Measurements from ENCODE around the gene KIAA1671.

KIAA1671 gene

DNA sequence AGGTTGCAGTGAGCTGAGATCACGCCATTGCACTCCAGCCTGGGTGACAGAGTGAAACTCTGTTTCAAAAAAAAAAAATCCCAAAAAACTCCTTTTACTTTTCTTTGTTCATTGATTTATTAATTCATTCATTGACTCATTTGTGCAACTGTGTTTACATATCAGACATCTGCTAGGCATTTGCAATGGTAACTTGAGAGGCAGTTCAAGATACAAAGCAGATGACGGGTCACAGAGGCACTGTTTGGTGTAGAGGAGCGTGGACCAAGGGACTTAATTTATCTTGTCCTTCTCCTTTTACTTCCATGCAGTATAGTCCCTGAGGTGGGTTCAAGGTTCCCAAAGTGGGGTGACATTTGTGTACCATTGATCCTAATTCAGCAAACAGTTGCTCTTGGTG is 71.4 kb downstream of the KIAA1671 start:
- H3K9ac ChIP-seq (ENCODE audit: low read length): no peak overlapping the region
- H3K4me1 ChIP-seq (ENCODE audit: control insufficient read depth, low read depth, low read length): no peaks in the 10 kb centered on the region
- no peaks in the 10 kb centered on the region for H3K27me3 ChIP-seq (ENCODE audit: control insufficient read depth, insufficient read depth, low read length)
- H3K36me3 ChIP-seq (ENCODE audit: control insufficient read depth, low read depth, low read length): no peaks in the 10 kb centered on the region
- H3K27ac ChIP-seq (ENCODE audit: low read length): no peak overlapping the region
- H3K9me3 ChIP-seq (ENCODE audit: control insufficient read depth, low read depth, low read length): no peaks in the 10 kb centered on the region
- H3K4me3 ChIP-seq (ENCODE audit: low read length): no peak overlapping the region

- Histone ChIP-seq H3K27me3 (ENCODE audit: control insufficient read depth, insufficient read depth, low read length) (no peaks in the 10 kb centered on the region), H3K4me3 (ENCODE audit: low read length) (no peak overlapping the region), H3K36me3 (ENCODE audit: control insufficient read depth, low read depth, low read length) (no peaks in the 10 kb centered on the region), H3K4me1 (ENCODE audit: control insufficient read depth, low read depth, low read length) (no peaks in the 10 kb centered on the region), H3K27ac (ENCODE audit: low read length) (no peak overlapping the region), H3K9me3 (ENCODE audit: control insufficient read depth, low read depth, low read length) (no peaks in the 10 kb centered on the region), H3K9ac (ENCODE audit: low read length) (no peak overlapping the region)
Observed at GRCh38 chr22:25024895-25025294, 72.4 kb downstream of the KIAA1671 start.

- Histone ChIP-seq H3K9ac (ENCODE audit: low read length) (no peak overlapping the region), H3K4me1 (ENCODE audit: control insufficient read depth, low read depth, low read length) (no peaks in the 10 kb centered on the region), H3K36me3 (ENCODE audit: control insufficient read depth, low read depth, low read length) (no peaks in the 10 kb centered on the region), H3K27ac (ENCODE audit: low read length) (no peak overlapping the region), H3K9me3 (ENCODE audit: control insufficient read depth, low read depth, low read length) (no peaks in the 10 kb centered on the region), H3K4me3 (ENCODE audit: low read length) (no peak overlapping the region), H3K27me3 (ENCODE audit: control insufficient read depth, insufficient read depth, low read length) (no peaks in the 10 kb centered on the region)
Observed at GRCh38 chr22:25025491-25026400, 73.2 kb downstream of the KIAA1671 start.

- H3K9ac ChIP-seq (ENCODE audit: low read length): no peak overlapping the region
- no peak overlapping the region for H3K27ac ChIP-seq (ENCODE audit: low read length)
- H3K27me3 ChIP-seq (ENCODE audit: control insufficient read depth, insufficient read depth, low read length): no peaks in the 10 kb centered on the region
Observed at GRCh38 chr22:25027043-25027906, 74.8 kb downstream of the KIAA1671 start.

GRCh38 chr22:25027959-25028840 is 75.7 kb downstream of the KIAA1671 start:
- Histone ChIP-seq H3K4me1 (ENCODE audit: control insufficient read depth, low read depth, low read length) (no peaks in the 10 kb centered on the region), H3K4me3 (ENCODE audit: low read length) (no peak overlapping the region), H3K9ac (ENCODE audit: low read length) (no peak overlapping the region), H3K36me3 (ENCODE audit: control insufficient read depth, low read depth, low read length) (no peaks in the 10 kb centered on the region), H3K27me3 (ENCODE audit: control insufficient read depth, insufficient read depth, low read length) (no peaks in the 10 kb centered on the region), H3K9me3 (ENCODE audit: control insufficient read depth, low read depth, low read length) (no peaks in the 10 kb centered on the region), H3K27ac (ENCODE audit: low read length) (no peak overlapping the region)

More at GRCh38 chr22:25027043-25027906, 74.8 kb downstream of the KIAA1671 start:
- no peaks in the 10 kb centered on the region for H3K9me3 ChIP-seq (ENCODE audit: control insufficient read depth, low read depth, low read length)
- no peak overlapping the region for H3K4me3 ChIP-seq (ENCODE audit: low read length)
- H3K36me3 ChIP-seq (ENCODE audit: control insufficient read depth, low read depth, low read length): no peaks in the 10 kb centered on the region
- H3K4me1 ChIP-seq (ENCODE audit: control insufficient read depth, low read depth, low read length): no peaks in the 10 kb centered on the region

- H3K9ac ChIP-seq (ENCODE audit: low read length): no peak overlapping the region
- H3K9me3 ChIP-seq (ENCODE audit: control insufficient read depth, low read depth, low read length): no peaks in the 10 kb centered on the region
Observed at GRCh38 chr22:25028841-25029141, 76.3 kb downstream of the KIAA1671 start.

GRCh38 chr22:25029181-25029580 is 76.7 kb downstream of the KIAA1671 start:
- H3K9me3 ChIP-seq (ENCODE audit: control insufficient read depth, low read depth, low read length): no peaks in the 10 kb centered on the region
- no peaks in the 10 kb centered on the region for H3K4me1 ChIP-seq (ENCODE audit: control insufficient read depth, low read depth, low read length)
- H3K36me3 ChIP-seq (ENCODE audit: control insufficient read depth, low read depth, low read length): no peaks in the 10 kb centered on the region
- H3K27me3 ChIP-seq (ENCODE audit: control insufficient read depth, insufficient read depth, low read length): no peaks in the 10 kb centered on the region
- no peak overlapping the region for H3K4me3 ChIP-seq (ENCODE audit: low read length)
- H3K9ac ChIP-seq (ENCODE audit: low read length): no peak overlapping the region
- H3K27ac ChIP-seq (ENCODE audit: low read length): no peak overlapping the region

More at GRCh38 chr22:25028841-25029141, 76.3 kb downstream of the KIAA1671 start:
- Histone ChIP-seq H3K27ac (ENCODE audit: low read length) (no peak overlapping the region), H3K4me1 (ENCODE audit: control insufficient read depth, low read depth, low read length) (no peaks in the 10 kb centered on the region), H3K36me3 (ENCODE audit: control insufficient read depth, low read depth, low read length) (no peaks in the 10 kb centered on the region), H3K27me3 (ENCODE audit: control insufficient read depth, insufficient read depth, low read length) (no peaks in the 10 kb centered on the region), H3K4me3 (ENCODE audit: low read length) (no peak overlapping the region)

- Histone ChIP-seq H3K9me3 (ENCODE audit: control insufficient read depth, low read depth, low read length) (no peaks in the 10 kb centered on the region), H3K27me3 (ENCODE audit: control insufficient read depth, insufficient read depth, low read length) (no peaks in the 10 kb centered on the region), H3K4me1 (ENCODE audit: control insufficient read depth, low read depth, low read length) (no peaks in the 10 kb centered on the region), H3K36me3 (ENCODE audit: control insufficient read depth, low read depth, low read length) (no peaks in the 10 kb centered on the region), H3K4me3 (ENCODE audit: low read length) (no peak overlapping the region), H3K27ac (ENCODE audit: low read length) (no peak overlapping the region), H3K9ac (ENCODE audit: low read length) (no peak overlapping the region)
Observed at GRCh38 chr22:25030636-25031035, 78.1 kb downstream of the KIAA1671 start.

DNA sequence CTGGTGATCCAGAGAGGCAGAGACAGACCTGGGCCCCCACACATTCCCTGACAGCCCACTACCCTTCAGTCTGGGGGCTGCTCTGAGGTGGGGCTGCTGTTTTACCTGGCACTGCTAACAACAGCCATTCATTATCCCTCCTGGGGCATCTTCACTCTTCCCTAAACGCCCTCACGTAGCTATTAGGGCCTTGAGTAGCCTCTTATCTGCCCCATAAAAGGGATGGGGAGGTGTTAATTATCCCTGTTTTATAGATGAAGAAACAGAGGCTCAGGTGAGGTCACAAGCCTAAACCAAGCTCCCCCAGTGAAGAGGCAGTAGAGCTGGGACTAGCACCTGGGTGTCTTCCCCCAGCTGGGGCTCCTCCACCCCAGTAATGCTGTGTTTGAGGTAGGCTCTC is 79.5 kb downstream of the KIAA1671 start:
- Histone ChIP-seq H3K27ac (ENCODE audit: low read length) (no peak overlapping the region), H3K27me3 (ENCODE audit: control insufficient read depth, insufficient read depth, low read length) (no peaks in the 10 kb centered on the region), H3K9me3 (ENCODE audit: control insufficient read depth, low read depth, low read length) (no peaks in the 10 kb centered on the region), H3K36me3 (ENCODE audit: control insufficient read depth, low read depth, low read length) (no peaks in the 10 kb centered on the region), H3K4me1 (ENCODE audit: control insufficient read depth, low read depth, low read length) (no peaks in the 10 kb centered on the region), H3K9ac (ENCODE audit: low read length) (no peak overlapping the region), H3K4me3 (ENCODE audit: low read length) (no peak overlapping the region)

DNA sequence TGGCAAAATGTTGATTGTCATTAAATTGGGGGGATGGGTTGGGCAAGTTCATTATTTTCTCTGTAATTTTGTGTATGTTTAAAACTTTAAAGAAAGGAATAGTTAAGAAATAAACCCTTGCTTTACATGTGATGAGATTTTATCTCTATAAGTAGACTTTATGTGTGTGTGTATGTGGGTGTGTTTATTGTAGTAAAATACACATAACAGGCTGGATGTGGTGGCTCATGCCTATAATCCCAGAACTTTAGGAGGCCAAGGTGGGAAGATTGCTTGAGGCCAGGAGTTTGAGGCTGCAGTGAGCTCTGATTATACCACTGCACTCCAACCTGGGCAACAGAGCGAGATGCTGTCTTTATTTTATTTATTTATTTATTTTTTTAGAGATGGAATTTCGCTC is 83.2 kb downstream of the KIAA1671 start:
- Histone ChIP-seq H3K9ac (ENCODE audit: low read length) (no peak overlapping the region), H3K9me3 (ENCODE audit: control insufficient read depth, low read depth, low read length) (no peaks in the 10 kb centered on the region), H3K4me3 (ENCODE audit: low read length) (no peak overlapping the region), H3K36me3 (ENCODE audit: control insufficient read depth, low read depth, low read length) (peaks cover 8% of the 10 kb centered on the region), H3K27ac (ENCODE audit: low read length) (no peak overlapping the region), H3K4me1 (ENCODE audit: control insufficient read depth, low read depth, low read length) (no peaks in the 10 kb centered on the region), H3K27me3 (ENCODE audit: control insufficient read depth, insufficient read depth, low read length) (no peaks in the 10 kb centered on the region)

- no peaks in the 10 kb centered on the region for H3K4me1 ChIP-seq (ENCODE audit: control insufficient read depth, low read depth, low read length)
- H3K9ac ChIP-seq (ENCODE audit: low read length): no peak overlapping the region
- H3K27ac ChIP-seq (ENCODE audit: low read length): no peak overlapping the region
- no peaks in the 10 kb centered on the region for H3K27me3 ChIP-seq (ENCODE audit: control insufficient read depth, insufficient read depth, low read length)
- no peaks in the 10 kb centered on the region for H3K9me3 ChIP-seq (ENCODE audit: control insufficient read depth, low read depth, low read length)
- peaks cover 13% of the 10 kb centered on the region for H3K36me3 ChIP-seq (ENCODE audit: control insufficient read depth, low read depth, low read length)
- no peak overlapping the region for H3K4me3 ChIP-seq (ENCODE audit: low read length)
Observed at GRCh38 chr22:25038239-25038638, 85.7 kb downstream of the KIAA1671 start.
